ENCODE measurements around the gene ARHGAP26.

DNA sequence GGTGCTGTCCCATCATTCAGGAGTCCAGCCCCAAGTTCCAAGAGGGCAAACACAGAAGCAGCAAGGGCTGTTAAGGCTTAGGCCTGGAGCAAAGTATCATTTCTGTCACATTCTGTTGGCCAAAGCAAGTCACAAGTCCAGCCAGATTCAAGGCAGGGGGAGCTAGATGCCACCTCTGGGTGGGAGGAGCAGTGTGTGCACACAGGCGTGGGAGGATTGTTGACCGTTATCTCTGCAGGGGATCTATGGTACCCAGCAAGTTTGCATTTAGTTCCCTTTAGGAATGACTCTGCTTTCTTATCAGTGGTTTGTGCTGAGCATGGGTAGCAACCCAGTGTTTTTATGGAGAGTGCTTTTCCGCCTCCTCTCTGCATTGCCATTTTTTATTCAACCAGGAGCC, 354.4 kb downstream of the ARHGAP26 start:
- TF ChIP-seq, protein P1, sequence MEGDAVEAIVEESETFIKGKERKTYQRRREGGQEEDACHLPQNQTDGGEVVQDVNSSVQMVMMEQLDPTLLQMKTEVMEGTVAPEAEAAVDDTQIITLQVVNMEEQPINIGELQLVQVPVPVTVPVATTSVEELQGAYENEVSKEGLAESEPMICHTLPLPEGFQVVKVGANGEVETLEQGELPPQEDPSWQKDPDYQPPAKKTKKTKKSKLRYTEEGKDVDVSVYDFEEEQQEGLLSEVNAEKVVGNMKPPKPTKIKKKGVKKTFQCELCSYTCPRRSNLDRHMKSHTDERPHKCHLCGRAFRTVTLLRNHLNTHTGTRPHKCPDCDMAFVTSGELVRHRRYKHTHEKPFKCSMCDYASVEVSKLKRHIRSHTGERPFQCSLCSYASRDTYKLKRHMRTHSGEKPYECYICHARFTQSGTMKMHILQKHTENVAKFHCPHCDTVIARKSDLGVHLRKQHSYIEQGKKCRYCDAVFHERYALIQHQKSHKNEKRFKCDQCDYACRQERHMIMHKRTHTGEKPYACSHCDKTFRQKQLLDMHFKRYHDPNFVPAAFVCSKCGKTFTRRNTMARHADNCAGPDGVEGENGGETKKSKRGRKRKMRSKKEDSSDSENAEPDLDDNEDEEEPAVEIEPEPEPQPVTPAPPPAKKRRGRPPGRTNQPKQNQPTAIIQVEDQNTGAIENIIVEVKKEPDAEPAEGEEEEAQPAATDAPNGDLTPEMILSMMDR (conservative IDR thresholded peaks at IDR 0.05; ENCODE audit: low read depth in 2 of 2): 0 out of 4 replicates have a peak, but pooled peaks of 1 of the 2 experiments have one; percentile 7
- TF ChIP-seq EZH2 (IDR thresholded peaks at IDR 0.05; ENCODE audit: low read depth, unreplicated experiment): no peak
- no peak for TF ChIP-seq POLR2AphosphoS5 (IDR thresholded peaks at IDR 0.05; ENCODE audit: low read depth)
- TF ChIP-seq ZNF114 (CRISPR knock-in tag; IDR thresholded peaks at IDR 0.05): no peak
- no peak for TF ChIP-seq EZH2phosphoT487 (IDR thresholded peaks at IDR 0.05; ENCODE audit: unreplicated experiment)
- TF ChIP-seq, protein P2, sequence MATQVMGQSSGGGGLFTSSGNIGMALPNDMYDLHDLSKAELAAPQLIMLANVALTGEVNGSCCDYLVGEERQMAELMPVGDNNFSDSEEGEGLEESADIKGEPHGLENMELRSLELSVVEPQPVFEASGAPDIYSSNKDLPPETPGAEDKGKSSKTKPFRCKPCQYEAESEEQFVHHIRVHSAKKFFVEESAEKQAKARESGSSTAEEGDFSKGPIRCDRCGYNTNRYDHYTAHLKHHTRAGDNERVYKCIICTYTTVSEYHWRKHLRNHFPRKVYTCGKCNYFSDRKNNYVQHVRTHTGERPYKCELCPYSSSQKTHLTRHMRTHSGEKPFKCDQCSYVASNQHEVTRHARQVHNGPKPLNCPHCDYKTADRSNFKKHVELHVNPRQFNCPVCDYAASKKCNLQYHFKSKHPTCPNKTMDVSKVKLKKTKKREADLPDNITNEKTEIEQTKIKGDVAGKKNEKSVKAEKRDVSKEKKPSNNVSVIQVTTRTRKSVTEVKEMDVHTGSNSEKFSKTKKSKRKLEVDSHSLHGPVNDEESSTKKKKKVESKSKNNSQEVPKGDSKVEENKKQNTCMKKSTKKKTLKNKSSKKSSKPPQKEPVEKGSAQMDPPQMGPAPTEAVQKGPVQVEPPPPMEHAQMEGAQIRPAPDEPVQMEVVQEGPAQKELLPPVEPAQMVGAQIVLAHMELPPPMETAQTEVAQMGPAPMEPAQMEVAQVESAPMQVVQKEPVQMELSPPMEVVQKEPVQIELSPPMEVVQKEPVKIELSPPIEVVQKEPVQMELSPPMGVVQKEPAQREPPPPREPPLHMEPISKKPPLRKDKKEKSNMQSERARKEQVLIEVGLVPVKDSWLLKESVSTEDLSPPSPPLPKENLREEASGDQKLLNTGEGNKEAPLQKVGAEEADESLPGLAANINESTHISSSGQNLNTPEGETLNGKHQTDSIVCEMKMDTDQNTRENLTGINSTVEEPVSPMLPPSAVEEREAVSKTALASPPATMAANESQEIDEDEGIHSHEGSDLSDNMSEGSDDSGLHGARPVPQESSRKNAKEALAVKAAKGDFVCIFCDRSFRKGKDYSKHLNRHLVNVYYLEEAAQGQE (IDR thresholded peaks at IDR 0.05; ENCODE audit: unreplicated experiment): no peak
- TF ChIP-seq NANOG (IDR thresholded peaks at IDR 0.05; ENCODE audit: borderline replicate concordance): no peak
- TF ChIP-seq CREB1 (CRISPR knock-in tag; IDR thresholded peaks at IDR 0.05; ENCODE audit: low read depth): no peak
- no peak for TF ChIP-seq STAT1 (IDR thresholded peaks at IDR 0.05; ENCODE audit: unreplicated experiment)
- TF ChIP-seq JUNB (IDR thresholded peaks at IDR 0.05; ENCODE audit: unreplicated experiment): no peak
- TF ChIP-seq, protein P3, sequence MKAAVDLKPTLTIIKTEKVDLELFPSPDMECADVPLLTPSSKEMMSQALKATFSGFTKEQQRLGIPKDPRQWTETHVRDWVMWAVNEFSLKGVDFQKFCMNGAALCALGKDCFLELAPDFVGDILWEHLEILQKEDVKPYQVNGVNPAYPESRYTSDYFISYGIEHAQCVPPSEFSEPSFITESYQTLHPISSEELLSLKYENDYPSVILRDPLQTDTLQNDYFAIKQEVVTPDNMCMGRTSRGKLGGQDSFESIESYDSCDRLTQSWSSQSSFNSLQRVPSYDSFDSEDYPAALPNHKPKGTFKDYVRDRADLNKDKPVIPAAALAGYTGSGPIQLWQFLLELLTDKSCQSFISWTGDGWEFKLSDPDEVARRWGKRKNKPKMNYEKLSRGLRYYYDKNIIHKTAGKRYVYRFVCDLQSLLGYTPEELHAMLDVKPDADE (IDR thresholded peaks at IDR 0.05): no peak

Measured in GM23338 (cell line).